ENCODE measurements around the gene HLA-E. TPM values are rescaled to one million over a fixed set of nuclear protein-coding genes. Genes with fewer than 3 reads are reported as not detected.

HLA-E gene
- total and polyA plus RNA-seq, 2 donors (not counting 3 experiments of a cell fraction or from before 2014, with no cell fraction given) = 271 to 298 TPM

DNA sequence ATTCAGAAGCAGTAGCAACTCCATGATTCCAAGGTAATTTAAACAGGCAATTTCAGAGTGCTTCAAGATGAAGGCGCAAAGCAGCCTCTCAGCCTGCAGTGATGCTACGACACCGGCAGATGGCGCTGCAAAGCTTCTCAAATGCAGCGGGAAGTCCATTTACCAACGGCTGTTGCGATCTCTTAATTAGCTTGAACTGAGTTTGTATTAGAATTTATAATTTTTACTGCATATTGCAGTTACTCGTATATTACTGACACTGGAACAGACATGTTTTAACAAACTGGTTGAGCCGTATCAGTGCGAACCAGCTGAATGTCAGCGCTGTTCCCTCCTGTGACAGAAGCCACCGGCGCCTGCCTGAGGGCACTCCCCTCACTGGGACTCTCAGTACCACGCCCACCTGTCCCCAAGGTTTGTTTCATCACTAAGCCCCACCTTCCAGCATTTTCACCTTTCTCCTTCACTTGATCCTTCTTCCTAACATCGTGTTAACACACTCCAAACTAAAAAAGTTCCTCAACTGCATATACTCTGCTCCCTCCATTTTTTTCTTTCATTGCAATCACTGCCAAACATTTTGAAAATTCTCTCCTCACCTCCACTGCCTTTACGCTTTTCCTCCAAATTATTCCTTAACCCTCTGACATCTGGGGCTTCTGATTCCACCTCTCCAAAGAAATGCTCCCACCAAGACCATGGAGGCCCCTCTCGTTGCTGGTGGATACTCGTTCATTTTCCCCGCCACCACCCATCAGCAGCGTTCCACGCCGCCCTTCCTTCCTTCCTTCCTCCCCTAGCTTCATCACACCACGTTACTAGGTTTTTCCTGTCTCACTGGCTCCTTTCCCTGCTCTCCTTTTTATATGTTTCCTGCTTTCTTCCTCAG lies 52.5 kb downstream of the HLA-E start:
- H3K4me1 ChIP-seq (ENCODE audit: control insufficient read depth, extremely low read depth, insufficient read depth, low read length) = peaks cover 29% of the 10 kb centered on the region
- peak; percentile 98 for FAIRE-seq
- POLR2A ChIA-PET = interaction anchor here (0.6 to 2.5 kb wide), 3 partner anchors 11 to 51 kb away, joined by 3 to 9 read pairs (median 5); no protein-coding TSS in a partner anchor

More for the DNA sequence above, 52.5 kb downstream of the HLA-E start:
- Histone ChIP-seq H3K27me3 (ENCODE audit: control insufficient read depth in 2 of 2, insufficient read depth in 2 of 2, low read length in 2 of 2) (no peaks in the 10 kb centered on the region), H3K4me3 (replicated peaks in 1 of 3; ENCODE audit: insufficient read depth in 1 of 3, low read depth in 1 of 3, low read length in 3 of 3) (peak overlapping the region; percentile 18 to 47 (median 21)), H3K9me3 (replicated peaks; ENCODE audit: control insufficient read depth, insufficient read depth, low read length) (no peaks in the 10 kb centered on the region), H4K20me1 (replicated peaks; ENCODE audit: control insufficient read depth, extremely low read depth, insufficient read depth, low read length) (no peaks in the 10 kb centered on the region), H3K9me1 (replicated peaks; ENCODE audit: control insufficient read depth, extremely low read depth, insufficient read depth, low read length) (no peaks in the 10 kb centered on the region), H3K36me3 (ENCODE audit: control insufficient read depth in 2 of 2, extremely low read depth in 1 of 2, insufficient read depth in 2 of 2, low read length in 2 of 2) (peaks cover 0 to 5% of the 10 kb centered on the region in 2 experiments), H2AFZ (ENCODE audit: low read depth, low read length) (peak overlapping the region; percentile 78), H3K9ac (replicated peaks; ENCODE audit: extremely low read depth, insufficient read depth, low read length) (peak overlapping the region; percentile 3), H3K79me2 (ENCODE audit: control insufficient read depth, insufficient read depth, low read length) (no peaks in the 10 kb centered on the region), H3K4me2 (ENCODE audit: insufficient read depth, low read length) (peak overlapping the region; percentile 92), H3K27ac (ENCODE audit: insufficient read depth, low read depth, low read length) (peak overlapping the region; percentile 81)
- intact Hi-C loops (cut with micrococcal nuclease) = loop anchor here (1.0 to 5.0 kb wide), 7 partner anchors 25 to 546 kb away; partner anchors contain the start of genes ABCF1 and DHX16
- TF ChIP-seq GATA2 (IDR thresholded peaks at IDR 0.05; ENCODE audit: insufficient read depth, insufficient read length, low read depth, low read length) (no peak), FOS (IDR thresholded peaks at IDR 0.05; ENCODE audit: borderline replicate concordance, insufficient read depth, low read length) (no peak), JUN (IDR thresholded peaks at IDR 0.05; ENCODE audit: borderline replicate concordance, insufficient read depth, insufficient read length, low read depth) (no peak), MYC (IDR thresholded peaks at IDR 0.05; ENCODE audit: low read depth, low read length) (peak; percentile 39), EZH2 (IDR thresholded peaks at IDR 0.05; ENCODE audit: borderline replicate concordance, low read depth, low read length, severe bottlenecking) (no peak), POLR2A (IDR thresholded peaks at IDR 0.05; ENCODE audit: low read depth, low read length) (peak; percentile 55), POLR2AphosphoS5 (IDR thresholded peaks at IDR 0.05; ENCODE audit: insufficient read depth, low read depth, low read length) (peak; percentile 40)
- TF ChIP-seq, protein P1, sequence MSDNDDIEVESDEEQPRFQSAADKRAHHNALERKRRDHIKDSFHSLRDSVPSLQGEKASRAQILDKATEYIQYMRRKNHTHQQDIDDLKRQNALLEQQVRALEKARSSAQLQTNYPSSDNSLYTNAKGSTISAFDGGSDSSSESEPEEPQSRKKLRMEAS (IDR thresholded peaks at IDR 0.05; ENCODE audit: insufficient read depth, insufficient read length) = no peak
- TF ChIP-seq, protein P2, sequence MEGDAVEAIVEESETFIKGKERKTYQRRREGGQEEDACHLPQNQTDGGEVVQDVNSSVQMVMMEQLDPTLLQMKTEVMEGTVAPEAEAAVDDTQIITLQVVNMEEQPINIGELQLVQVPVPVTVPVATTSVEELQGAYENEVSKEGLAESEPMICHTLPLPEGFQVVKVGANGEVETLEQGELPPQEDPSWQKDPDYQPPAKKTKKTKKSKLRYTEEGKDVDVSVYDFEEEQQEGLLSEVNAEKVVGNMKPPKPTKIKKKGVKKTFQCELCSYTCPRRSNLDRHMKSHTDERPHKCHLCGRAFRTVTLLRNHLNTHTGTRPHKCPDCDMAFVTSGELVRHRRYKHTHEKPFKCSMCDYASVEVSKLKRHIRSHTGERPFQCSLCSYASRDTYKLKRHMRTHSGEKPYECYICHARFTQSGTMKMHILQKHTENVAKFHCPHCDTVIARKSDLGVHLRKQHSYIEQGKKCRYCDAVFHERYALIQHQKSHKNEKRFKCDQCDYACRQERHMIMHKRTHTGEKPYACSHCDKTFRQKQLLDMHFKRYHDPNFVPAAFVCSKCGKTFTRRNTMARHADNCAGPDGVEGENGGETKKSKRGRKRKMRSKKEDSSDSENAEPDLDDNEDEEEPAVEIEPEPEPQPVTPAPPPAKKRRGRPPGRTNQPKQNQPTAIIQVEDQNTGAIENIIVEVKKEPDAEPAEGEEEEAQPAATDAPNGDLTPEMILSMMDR (IDR thresholded peaks at IDR 0.05; ENCODE audit: extremely low read depth in 1 of 2, insufficient read depth in 1 of 2, low read depth in 1 of 2, low read length in 2 of 2) = peak; percentile 96 to 99
- BruUV-seq (replicated peaks) = TSS peak; percentile 7
- DNase-seq (ENCODE audit: low read depth, low spot score) = peak; percentile 91
- dilution Hi-C loops (cut with MboI; ENCODE audit: extremely low pct_ligation_motif_present, low sequenced_read_pairs) = no loop called here
- CTCF ChIA-PET = interaction anchor here (0.5 to 13.7 kb wide), 37 partner anchors 9 to 1365 kb away, joined by 3 to 522 read pairs (median 6); partner anchors contain the start of genes ABCF1, DHX16, GNL1 and PRR3
